ENCODE data around the gene FLOT1. TPM values are rescaled to one million over a fixed set of nuclear protein-coding genes. Genes with fewer than 3 reads are reported as not detected.

The FLOT1 gene
- total and polyA plus RNA-seq, 2 of the 13 experiments (the other 11 are each of a cell fraction or from before 2014, with no cell fraction given), result 82.3 to 130 TPM

GRCh38 chr6:30747300-30747687 is 4.8 kb upstream of the FLOT1 start:
- Histone ChIP-seq H3K27me3 (ENCODE audit: control insufficient read depth in 1 of 2, insufficient read depth in 2 of 2, low read length in 2 of 2) (no peaks in the 10 kb centered on the region; a peak in 1 of 5 replicates), H3K27ac (ENCODE audit: extremely low read length, insufficient read depth, low read length) (peak overlapping the region; percentile 76), H3K4me2 (ENCODE audit: low read depth, low read length) (peak overlapping the region; percentile 92), H3K79me2 (ENCODE audit: insufficient read depth, low read length) (peaks cover 15% of the 10 kb centered on the region), H3K9me3 (ENCODE audit: low read length) (no peaks in the 10 kb centered on the region), H3K36me3 (replicated peaks in 1 of 2; ENCODE audit: control insufficient read depth in 1 of 2, insufficient read depth in 2 of 2, low read length in 2 of 2) (no peaks in the 10 kb centered on the region; a peak in 1 of 5 replicates), H3K4me1 (ENCODE audit: insufficient read depth, low read length) (peaks cover 79% of the 10 kb centered on the region), H3K9ac (ENCODE audit: insufficient read depth, low read depth, low read length) (peak overlapping the region; percentile 66; the same call in 1 of the 2 replicates), H3K4me3 (replicated peaks in 1 of 3; ENCODE audit: insufficient read depth in 1 of 3, low read depth in 2 of 3, low read length in 3 of 3) (peak overlapping the region in 1 of 3 experiments; percentile 62; a peak in 1 of 6 replicates), H2AFZ (ENCODE audit: low read length) (no peak overlapping the region), H4K20me1 (ENCODE audit: insufficient read depth, low read length) (peaks cover 15% of the 10 kb centered on the region)
- WGBS (ENCODE audit: low lambda C conversion rate), result 71% methylated on average over 1 of the region's 1 CpG
- ATAC-seq (no peak), FAIRE-seq (no peak), DNase-seq (ENCODE audit: low spot score) (peak; percentile 61)
- ChIA-PET POLR2A (interaction anchor here (0.9 to 16.9 kb wide), 5 partner anchors 10 to 53 kb away, joined by 3 to 414 read pairs (median 8); partner anchors contain the start of gene MDC1), CTCF (ENCODE audit: low intra/inter-chr PET ratio, low total read pairs) (no interaction called here)
- in situ Hi-C loops (cut with HindIII; ENCODE audit: extremely low pct_ligation_motif_present, low pct_unique_long_range_greater_than_20kb) (no loop called here), intact Hi-C loops (cut with micrococcal nuclease; ENCODE audit: unreplicated experiment) (no loop called here)
- no TSS peak for BruUV-seq (replicated peaks)
- TF ChIP-seq HOMEZ (CRISPR knock-in tag; IDR thresholded peaks at IDR 0.05; ENCODE audit: low read depth) (peak; percentile 23; the same call in 1 of the 2 replicates), ZKSCAN8 (CRISPR knock-in tag; IDR thresholded peaks at IDR 0.05; ENCODE audit: borderline replicate concordance) (peak; percentile 54; the same call in 1 of the 2 replicates), HMGA1 (CRISPR knock-in tag; conservative IDR thresholded peaks at IDR 0.05) (no peak), SAP130 (CRISPR knock-in tag; IDR thresholded peaks at IDR 0.05; ENCODE audit: low read depth) (peak; percentile 47), SMARCE1 (IDR thresholded peaks at IDR 0.05; ENCODE audit: borderline replicate concordance) (no peak), MZF1 (CRISPR knock-in tag; IDR thresholded peaks at IDR 0.05; ENCODE audit: borderline replicate concordance) (0 out of 2 replicates have a peak, but pooled peaks have one; percentile 64), PAXIP1 (CRISPR knock-in tag; conservative IDR thresholded peaks at IDR 0.05) (peak; percentile 34; the same call in 1 of the 2 replicates), FOSL2 (CRISPR knock-in tag; IDR thresholded peaks at IDR 0.05) (0 out of 2 replicates have a peak, but pooled peaks have one; percentile 40), MIER3 (CRISPR knock-in tag; IDR thresholded peaks at IDR 0.05; ENCODE audit: borderline replicate concordance) (peak; percentile 50; the same call in 1 of the 2 replicates), ZSCAN20 (CRISPR knock-in tag; IDR thresholded peaks at IDR 0.05; ENCODE audit: borderline replicate concordance) (no peak), ZGPAT (CRISPR knock-in tag; IDR thresholded peaks at IDR 0.05) (peak; percentile 19; the same call in 1 of the 2 replicates), THRA (CRISPR knock-in tag; IDR thresholded peaks at IDR 0.05; ENCODE audit: borderline replicate concordance) (no peak), PPARG (CRISPR knock-in tag; conservative IDR thresholded peaks at IDR 0.05) (peak; percentile 60; the same call in 1 of the 2 replicates), TBL1XR1 (IDR thresholded peaks at IDR 0.05; ENCODE audit: borderline replicate concordance, low read length, partially characterized antibody) (no peak), SNRNP70 (IDR thresholded peaks at IDR 0.05; ENCODE audit: low read depth, low read length) (no peak), MED1 (CRISPR knock-in tag; IDR thresholded peaks at IDR 0.05) (peak; percentile 91)
